ENCODE measurements around the gene SMAD9.

The SMAD9 gene

DNA sequence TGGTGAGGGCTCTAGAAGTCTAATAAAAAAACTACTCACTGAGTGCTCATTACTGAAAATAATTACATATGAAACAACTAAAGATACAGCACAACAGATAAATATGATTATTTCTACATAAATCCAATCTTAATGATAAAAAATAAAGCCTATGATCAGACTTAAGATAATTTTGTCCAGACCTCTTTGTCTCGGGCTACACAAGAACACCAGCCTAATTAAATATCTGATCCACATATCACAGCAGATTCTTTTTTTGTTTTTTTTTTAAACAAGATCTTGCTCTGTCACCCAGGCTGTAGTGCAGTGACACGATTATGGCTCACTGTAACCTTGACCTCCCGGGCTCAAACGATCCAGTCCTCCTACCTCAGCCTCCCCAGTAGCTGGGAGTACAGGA lies 30.3 kb upstream of the SMAD9 start:
- TF ChIP-seq, protein P1, sequence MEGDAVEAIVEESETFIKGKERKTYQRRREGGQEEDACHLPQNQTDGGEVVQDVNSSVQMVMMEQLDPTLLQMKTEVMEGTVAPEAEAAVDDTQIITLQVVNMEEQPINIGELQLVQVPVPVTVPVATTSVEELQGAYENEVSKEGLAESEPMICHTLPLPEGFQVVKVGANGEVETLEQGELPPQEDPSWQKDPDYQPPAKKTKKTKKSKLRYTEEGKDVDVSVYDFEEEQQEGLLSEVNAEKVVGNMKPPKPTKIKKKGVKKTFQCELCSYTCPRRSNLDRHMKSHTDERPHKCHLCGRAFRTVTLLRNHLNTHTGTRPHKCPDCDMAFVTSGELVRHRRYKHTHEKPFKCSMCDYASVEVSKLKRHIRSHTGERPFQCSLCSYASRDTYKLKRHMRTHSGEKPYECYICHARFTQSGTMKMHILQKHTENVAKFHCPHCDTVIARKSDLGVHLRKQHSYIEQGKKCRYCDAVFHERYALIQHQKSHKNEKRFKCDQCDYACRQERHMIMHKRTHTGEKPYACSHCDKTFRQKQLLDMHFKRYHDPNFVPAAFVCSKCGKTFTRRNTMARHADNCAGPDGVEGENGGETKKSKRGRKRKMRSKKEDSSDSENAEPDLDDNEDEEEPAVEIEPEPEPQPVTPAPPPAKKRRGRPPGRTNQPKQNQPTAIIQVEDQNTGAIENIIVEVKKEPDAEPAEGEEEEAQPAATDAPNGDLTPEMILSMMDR (IDR thresholded peaks at IDR 0.05; ENCODE audit: low read depth, low read length, missing control alignments), result no peak
- no peak for DNase-seq (ENCODE audit: extremely low read depth, low read depth)
- no peak overlapping the region for H3K4me3 ChIP-seq (replicated peaks; ENCODE audit: low read depth, low read length)

DNA sequence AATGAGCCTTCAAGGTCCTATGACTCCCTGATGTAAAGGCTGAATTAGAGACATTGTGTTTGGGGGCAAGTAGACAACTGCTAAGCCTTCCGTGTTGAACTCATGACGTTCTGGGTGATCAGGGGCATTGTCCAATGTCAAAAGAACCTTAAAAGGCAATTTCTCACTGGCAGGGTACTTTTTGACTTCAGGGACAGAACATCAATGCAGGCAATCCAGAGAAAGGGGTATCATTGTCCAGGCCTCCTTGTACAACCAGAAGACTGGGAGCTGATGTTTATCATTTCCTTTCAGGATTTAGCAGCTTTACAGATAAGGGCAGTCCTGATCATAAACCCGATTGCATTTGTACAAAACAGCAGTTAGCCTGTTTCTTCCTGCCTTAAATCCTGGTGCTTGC lies 25.0 kb upstream of the SMAD9 start:
- TF ChIP-seq, protein P1 (IDR thresholded peaks at IDR 0.05; ENCODE audit: low read depth, low read length, missing control alignments), result no peak
- no peak for DNase-seq (ENCODE audit: extremely low read depth, low read depth)
- no peak overlapping the region for H3K4me3 ChIP-seq (replicated peaks; ENCODE audit: low read depth, low read length)

DNA sequence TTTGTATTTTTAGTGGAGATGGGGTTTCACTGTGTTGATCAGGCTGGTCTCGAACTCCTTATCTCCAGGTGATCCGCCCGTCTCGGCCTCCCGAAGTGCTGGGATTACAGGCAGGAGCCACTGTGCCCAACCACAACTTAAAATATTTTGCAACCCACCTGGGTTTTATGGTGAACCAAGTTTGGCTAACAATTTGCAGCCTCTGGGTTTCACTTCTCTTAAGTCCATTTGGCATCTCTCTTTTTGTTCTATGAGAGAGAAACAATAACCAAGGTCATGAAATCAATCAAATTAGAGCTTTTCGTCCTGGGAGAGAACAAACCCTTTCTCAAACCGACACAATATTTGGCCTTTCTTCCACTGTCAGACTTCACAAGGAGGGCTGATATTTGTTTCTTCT lies 5.6 kb upstream of the SMAD9 start:
- H3K4me3 ChIP-seq (replicated peaks; ENCODE audit: low read depth, low read length), result no peak overlapping the region
- TF ChIP-seq, protein P1 (IDR thresholded peaks at IDR 0.05; ENCODE audit: low read depth, low read length, missing control alignments), result no peak
- no peak for DNase-seq (ENCODE audit: extremely low read depth, low read depth)

DNA sequence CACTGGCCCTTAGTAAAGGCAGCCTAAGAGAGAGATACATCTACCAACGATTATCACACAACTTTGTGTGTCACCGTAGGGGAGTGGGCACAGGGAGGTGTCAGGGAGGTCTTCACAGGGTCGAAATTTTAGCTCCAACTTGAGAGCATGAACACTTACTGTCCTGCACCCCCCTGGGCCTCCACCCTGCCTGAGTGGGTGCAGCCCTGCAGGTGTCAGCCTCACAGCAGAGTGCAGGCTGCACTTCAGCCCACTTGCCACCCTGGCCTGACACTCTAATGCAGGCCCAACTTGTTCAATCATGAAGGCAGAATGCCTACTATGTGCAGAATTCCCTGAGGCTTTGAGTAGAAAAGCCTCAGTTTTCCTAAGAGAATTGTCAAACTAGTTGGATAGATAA lies 4.0 kb upstream of the SMAD9 start:
- TF ChIP-seq, protein P1 (IDR thresholded peaks at IDR 0.05; ENCODE audit: low read depth, low read length, missing control alignments), result no peak
- DNase-seq (ENCODE audit: extremely low read depth, low read depth), result no peak
- no peak overlapping the region for H3K4me3 ChIP-seq (replicated peaks; ENCODE audit: low read depth, low read length)

DNA sequence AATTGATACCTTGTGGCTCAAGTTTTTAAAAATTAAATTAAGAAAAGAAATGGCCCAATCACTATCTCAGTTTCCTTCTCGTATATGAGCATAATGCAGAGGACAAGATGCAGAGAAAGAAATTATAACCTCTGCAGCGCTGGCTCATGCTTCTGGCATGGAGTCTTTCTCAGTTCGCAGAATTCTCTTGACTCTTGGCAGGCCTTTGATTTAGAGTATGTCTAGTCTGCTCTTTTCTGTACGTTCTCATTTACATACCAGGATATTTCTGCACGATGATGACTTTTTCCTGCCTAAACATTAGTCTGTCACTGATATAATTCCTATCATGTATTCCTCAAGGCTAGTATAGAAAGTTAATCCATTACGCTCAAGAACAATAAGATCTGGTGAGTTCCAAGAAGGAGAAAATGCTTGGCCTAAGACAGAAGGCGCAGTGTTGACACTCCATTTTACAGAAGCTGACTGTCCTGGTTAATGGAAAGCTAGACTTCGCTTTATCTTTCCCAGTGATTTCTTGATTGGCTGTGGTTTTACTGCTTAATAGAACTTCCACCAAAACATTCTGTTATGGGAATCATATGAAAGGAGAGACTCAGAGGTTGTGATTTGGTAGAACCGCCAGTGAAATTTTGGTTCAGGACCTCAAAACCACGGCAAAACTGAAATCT lies 1.7 kb upstream of the SMAD9 start:
- TF ChIP-seq, protein P1 (IDR thresholded peaks at IDR 0.05; ENCODE audit: low read depth, low read length, missing control alignments), result no peak
- no peak for DNase-seq (ENCODE audit: extremely low read depth, low read depth)

DNA sequence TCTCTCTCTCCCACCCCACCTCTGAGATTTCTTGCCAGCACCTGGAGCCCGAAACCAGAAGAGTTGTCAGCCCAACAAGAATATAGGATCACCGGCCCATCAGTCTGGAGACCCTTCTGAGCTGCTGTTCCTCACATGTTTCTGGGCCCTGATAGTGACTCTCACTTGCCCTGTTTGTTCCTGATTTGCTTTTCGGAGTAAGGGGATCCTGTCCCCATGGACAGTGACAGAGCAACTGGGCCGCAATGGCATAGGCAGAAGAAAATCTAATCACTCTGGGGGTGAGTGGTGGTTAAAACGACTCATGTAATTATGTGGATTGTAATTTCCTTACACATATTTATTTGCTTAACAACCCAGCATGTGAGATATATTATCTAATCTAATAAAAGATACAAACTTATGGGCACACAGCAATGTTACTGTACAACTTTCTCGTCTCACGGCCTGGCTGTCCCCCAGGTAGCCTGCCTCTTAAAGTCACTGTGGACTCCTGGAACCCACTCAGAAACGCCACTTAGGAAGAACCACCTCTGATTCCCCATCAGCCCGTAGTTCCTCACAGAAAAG lies 663 bp upstream of the SMAD9 start:
- no peak for DNase-seq (ENCODE audit: extremely low read depth, low read depth)
- TF ChIP-seq, protein P1 (IDR thresholded peaks at IDR 0.05; ENCODE audit: low read depth, low read length, missing control alignments), result no peak

More for the DNA sequence above, 1.7 kb upstream of the SMAD9 start:
- H3K4me3 ChIP-seq (replicated peaks; ENCODE audit: low read depth, low read length), result no peak overlapping the region

More for the DNA sequence above, 663 bp upstream of the SMAD9 start:
- H3K4me3 ChIP-seq (replicated peaks; ENCODE audit: low read depth, low read length), result peak overlapping the region; percentile 30
